A549 (cell line): Measurements from ENCODE around the gene ARHGAP25. TPM values are rescaled to one million over a fixed set of nuclear protein-coding genes. Genes with fewer than 3 reads are reported as not detected.

Source experiments
- ATAC-seq, 2 experiments: fragments of 200-7000 bp in 1 of 2; fragments of >200 bp in 1 of 2; cut with Nextera tagmentation in 1 of 2; cut with Tn5 transposase in 1 of 2; 3 replicates each; pipeline versions ENCODE4 v1.8.0 to v1.9.1; 2018 to 2020; ENCODE audit warnings: mild to moderate bottlenecking in 1 of 2, moderate library complexity in 1 of 2
- CTCF ChIA-PET: fragments of 300-600 bp; sonication (Branson Sonifier 250); formaldehyde crosslinking; extraction: SDS; loops from one replicate; lab custom pipeline; 2021; ENCODE audit warnings: antibody characterized with exemption, inconsistent platforms; lab: Yijun Ruan, JAX
- POLR2A ChIA-PET: fragments of 350-600 bp; formaldehyde crosslinking; extraction: SDS; loops from one replicate; lab custom pipeline; 2021; ENCODE audit warnings: antibody characterized with exemption, inconsistent platforms; lab: Yijun Ruan, JAX
- DNase-seq, 2 experiments: peaks; one replicate each; pipeline versions ENCODE4 v3.0.0 to v3.0.0-alpha.2; 2011 to 2016; ENCODE audit warnings: low read depth in 1 of 2, low spot score in 1 of 2
- FAIRE-seq: peaks from 2 replicates; lab custom pipeline; 2011; peaks lifted over from hg19 to GRCh38; lab: Jason Lieb, UNC
- H3K27ac ChIP-seq, 2 experiments: fragments of >200 bp; sonication (Bioruptor Twin); formaldehyde crosslinking; 3 replicates each; pipeline ENCODE4 v1.5.1; 2016 to 2017
- H3K4me1 ChIP-seq: fragments of >200 bp; sonication (Bioruptor Twin); formaldehyde crosslinking; 3 replicates; pipeline ENCODE4 v1.6.1; 2016
- H3K4me2 ChIP-seq: fragments of >200 bp; sonication (Bioruptor Twin); formaldehyde crosslinking; 3 replicates; pipeline ENCODE4 v1.6.1; 2016
- H3K4me3 ChIP-seq: fragments of >200 bp; sonication (Bioruptor Twin); formaldehyde crosslinking; 3 replicates; pipeline ENCODE4 v1.5.1; 2016
- H3K9me3 ChIP-seq: fragments of >200 bp; sonication (Bioruptor Twin); formaldehyde crosslinking; 3 replicates; pipeline ENCODE4 v1.6.1; 2016
- CBX8 ChIP-seq: fragments of 200-600 bp; sonication (generic); IDR thresholded peaks from 2 replicates; pipeline ENCODE4 v1.6.1; 2016
- CEBPB ChIP-seq, 2 experiments: fragments of >200 bp in 1 of 2; sonication (Bioruptor Twin) in 1 of 2; formaldehyde crosslinking in 1 of 2; IDR thresholded peaks; 2 replicates each; pipeline ENCODE4 v1.6.1; 2012 to 2016
- CHD2 ChIP-seq: fragments of 150-350 bp; IDR thresholded peaks from 2 replicates; pipeline ENCODE4 v1.6.1; 2014; ENCODE audit warnings: low read length; ENCODE audit not compliant: partially characterized antibody
- FOSB ChIP-seq: fragments of 250-450 bp; sonication (Bioruptor Pico); IDR thresholded peaks from 2 replicates; pipeline ENCODE4 v1.5.0; 2020; ENCODE audit warnings: mild to moderate bottlenecking, moderate library complexity
- GATA3 ChIP-seq: IDR thresholded peaks from 2 replicates; pipeline ENCODE4 v1.6.1; 2012; ENCODE audit warnings: borderline replicate concordance
- HDAC2 ChIP-seq: fragments of 200-600 bp; sonication (generic); IDR thresholded peaks from 2 replicates; pipeline ENCODE4 v1.6.1; 2016
- HEYL ChIP-seq: fragments of 250-450 bp; sonication (Bioruptor Pico); IDR thresholded peaks from 2 replicates; pipeline ENCODE4 v1.8.0; 2021; ENCODE audit warnings: mild to moderate bottlenecking, moderate library complexity
- JUN ChIP-seq, 2 experiments: fragments of >200 bp; sonication (Bioruptor Twin); formaldehyde crosslinking; IDR thresholded peaks; 2 replicates in 1 of 2; 3 replicates in 1 of 2; pipeline ENCODE4 v1.6.1; 2016 to 2017
- KDM5A ChIP-seq: fragments of 200-600 bp; sonication (generic); IDR thresholded peaks from 2 replicates; pipeline ENCODE4 v1.6.1; 2016; ENCODE audit warnings: antibody characterized with exemption, mild to moderate bottlenecking
- MAFK ChIP-seq: fragments of 450-650 bp; IDR thresholded peaks from 2 replicates; pipeline ENCODE4 v1.6.1; 2014; ENCODE audit not compliant: partially characterized antibody
- MAZ ChIP-seq: fragments of 150-350 bp; IDR thresholded peaks from 2 replicates; pipeline ENCODE4 v1.6.1; 2014; ENCODE audit warnings: antibody characterized with exemption, low read depth, low read length, borderline replicate concordance
- MYC ChIP-seq: IDR thresholded peaks from 2 replicates; pipeline ENCODE4 v1.6.1; 2012; ENCODE audit warnings: mild to moderate bottlenecking, inconsistent platforms, low read length, improper control_type of control experiment, borderline replicate concordance
- NFE2L2 ChIP-seq: fragments of 150-350 bp; conservative IDR thresholded peaks from 2 replicates; pipeline ENCODE4 v1.6.1; 2014; ENCODE audit warnings: low read length
- NPAS2 ChIP-seq: fragments of 250-450 bp; sonication (Bioruptor Pico); IDR thresholded peaks from 2 replicates; pipeline ENCODE4 v1.8.0; 2022; ENCODE audit warnings: mild to moderate bottlenecking, moderate library complexity, borderline replicate concordance
- NR3C1 ChIP-seq: fragments of >200 bp; sonication (Bioruptor Twin); formaldehyde crosslinking; IDR thresholded peaks from 3 replicates; pipeline ENCODE4 v1.6.1; 2017
- POLR2A ChIP-seq: IDR thresholded peaks from 2 replicates; pipeline ENCODE4 v1.6.1; 2012; ENCODE audit warnings: mild to moderate bottlenecking, low read length
- RAD21 ChIP-seq, 2 experiments: fragments of >200 bp in 1 of 2; sonication (Bioruptor Twin) in 1 of 2; formaldehyde crosslinking in 1 of 2; IDR thresholded peaks in 1 of 2; conservative IDR thresholded peaks in 1 of 2; 2 replicates in 1 of 2; 3 replicates in 1 of 2; pipeline ENCODE4 v1.6.1; 2012 to 2018; ENCODE audit warnings: inconsistent platforms in 1 of 2
- RARB ChIP-seq: fragments of 250-450 bp; sonication (Bioruptor Pico); IDR thresholded peaks from 2 replicates; pipeline ENCODE4 v1.8.0; 2021; ENCODE audit warnings: mild to moderate bottlenecking, moderate library complexity
- RCOR1 ChIP-seq: fragments of 150-350 bp; IDR thresholded peaks from 2 replicates; pipeline ENCODE4 v1.6.1; 2014; ENCODE audit warnings: antibody characterized with exemption, low read length, low read depth
- SMC3 ChIP-seq: fragments of >200 bp; sonication (Bioruptor Twin); formaldehyde crosslinking; IDR thresholded peaks from 3 replicates; pipeline ENCODE4 v1.6.1; 2018; ENCODE audit warnings: inconsistent platforms
- SREBF2 ChIP-seq: fragments of 450-650 bp; IDR thresholded peaks from 2 replicates; pipeline ENCODE4 v1.6.1; 2014; ENCODE audit warnings: mild to moderate bottlenecking, moderate library complexity
- TFCP2L1 ChIP-seq: fragments of 250-450 bp; sonication (Bioruptor Pico); IDR thresholded peaks from 2 replicates; pipeline ENCODE4 v1.5.0; 2021; ENCODE audit warnings: mild to moderate bottlenecking
- ZNF302 ChIP-seq: fragments of 250-450 bp; sonication (Bioruptor Pico); IDR thresholded peaks from 2 replicates; pipeline ENCODE4 v1.9.0; 2021; ENCODE audit warnings: inconsistent platforms, mild to moderate bottlenecking, moderate library complexity
- WGBS: methylation state at CpG from one replicate; pipeline ENCODE4 v1.1.6; 2017; ENCODE audit errors: missing lambda C conversion rate; 5-methylcytosine and 5-hydroxymethylcytosine counted together
- polyA plus RNA-seq, 4 experiments: library from polyadenylated mRNA; depleted of rRNA in 3 of 4; stranded (reverse); fragments of >200 nt; fragmentation: RNase III in 1 of 4; extraction: RNeasy Plus Mini Kit Qiagen cat#74134 plus additional on column Dnase treatment in 1 of 4; gene quantifications; 2 replicates in 3 of 4; 3 replicates in 1 of 4; pipeline ENCODE4 v1.2.3, GENCODE V29; 2011 to 2017
- TF ChIP-seq, protein P1 (sequence below): IDR thresholded peaks from 2 replicates; pipeline ENCODE4 v1.6.1; 2012
- TF ChIP-seq, protein P2 (sequence below): fragments of >200 bp; sonication (Bioruptor Twin); formaldehyde crosslinking; IDR thresholded peaks from 3 replicates; pipeline ENCODE4 v1.5.1; 2016
- TF ChIP-seq, protein P3 (sequence below): fragments of 250-450 bp; sonication (Bioruptor Pico); IDR thresholded peaks from 2 replicates; pipeline ENCODE4 v1.5.0; 2021; ENCODE audit warnings: mild to moderate bottlenecking, moderate library complexity, borderline replicate concordance
- TF ChIP-seq, protein P4 (sequence below): IDR thresholded peaks from 2 replicates; pipeline ENCODE4 v1.6.1; 2012
- TF ChIP-seq, protein P5 (sequence below): fragments of 450-650 bp; IDR thresholded peaks from 2 replicates; pipeline ENCODE4 v1.6.1; 2014; ENCODE audit warnings: antibody characterized with exemption
- TF ChIP-seq, protein P6 (sequence below): fragments of 150-350 bp; IDR thresholded peaks from 2 replicates; pipeline ENCODE4 v1.6.1; 2014; ENCODE audit warnings: low read depth, mild to moderate bottlenecking, low read length

ARHGAP25 gene
- polyA plus RNA-seq, 2 of the 4 experiments (the other 2 are of a cell fraction) = 0.50 to 2.4 TPM

DNA sequence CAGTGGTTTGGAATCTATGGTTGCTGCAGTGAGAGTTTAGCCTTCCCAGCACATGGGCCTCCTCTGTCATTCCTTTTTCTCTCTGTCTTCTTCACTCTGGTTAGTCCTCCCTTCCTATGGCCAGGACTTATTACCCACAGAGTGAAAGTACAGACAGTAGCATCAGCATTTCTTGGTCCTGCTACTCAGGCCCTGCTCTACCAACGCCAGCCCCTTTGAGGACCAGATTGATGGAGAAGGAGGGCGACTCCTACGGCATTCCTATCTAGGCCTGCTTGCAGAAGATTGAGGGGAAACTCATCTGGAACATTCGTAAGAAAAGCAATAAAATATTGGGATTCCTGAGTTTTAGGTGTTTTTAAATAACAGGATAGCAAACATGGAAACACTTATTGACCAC, 93.1 kb downstream of the ARHGAP25 start:
- 95% methylated on average over 4 of the region's 4 CpGs for WGBS
- Histone ChIP-seq H3K4me1 (peaks cover 28% of the 10 kb centered on the region), H3K9me3 (no peaks in the 10 kb centered on the region), H3K4me2 (no peak overlapping the region), H3K27ac (peak overlapping the region in 1 of 2 experiments; percentile 34; a peak in 1 of 6 replicates), H3K4me3 (no peak overlapping the region)
- TF ChIP-seq KDM5A (no peak), RAD21 (conservative IDR thresholded peaks at IDR 0.05 in 1 of 2, IDR thresholded peaks at IDR 0.05 in 1 of 2) (no peak), NR3C1 (no peak), CBX8 (no peak), MAZ (no peak), SMC3 (no peak), GATA3 (no peak), CHD2 (no peak), SREBF2 (no peak), MYC (no peak), HDAC2 (no peak), TFCP2L1 (CRISPR knock-in tag) (no peak), POLR2A (no peak), RARB (CRISPR knock-in tag) (no peak), CEBPB (IDR thresholded peaks at IDR 0.05) (no peak)
- TF ChIP-seq, protein P1, sequence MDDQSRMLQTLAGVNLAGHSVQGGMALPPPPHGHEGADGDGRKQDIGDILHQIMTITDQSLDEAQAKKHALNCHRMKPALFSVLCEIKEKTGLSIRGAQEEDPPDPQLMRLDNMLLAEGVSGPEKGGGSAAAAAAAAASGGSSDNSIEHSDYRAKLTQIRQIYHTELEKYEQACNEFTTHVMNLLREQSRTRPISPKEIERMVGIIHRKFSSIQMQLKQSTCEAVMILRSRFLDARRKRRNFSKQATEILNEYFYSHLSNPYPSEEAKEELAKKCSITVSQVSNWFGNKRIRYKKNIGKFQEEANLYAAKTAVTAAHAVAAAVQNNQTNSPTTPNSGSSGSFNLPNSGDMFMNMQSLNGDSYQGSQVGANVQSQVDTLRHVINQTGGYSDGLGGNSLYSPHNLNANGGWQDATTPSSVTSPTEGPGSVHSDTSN = no peak
- TF ChIP-seq, protein P2, sequence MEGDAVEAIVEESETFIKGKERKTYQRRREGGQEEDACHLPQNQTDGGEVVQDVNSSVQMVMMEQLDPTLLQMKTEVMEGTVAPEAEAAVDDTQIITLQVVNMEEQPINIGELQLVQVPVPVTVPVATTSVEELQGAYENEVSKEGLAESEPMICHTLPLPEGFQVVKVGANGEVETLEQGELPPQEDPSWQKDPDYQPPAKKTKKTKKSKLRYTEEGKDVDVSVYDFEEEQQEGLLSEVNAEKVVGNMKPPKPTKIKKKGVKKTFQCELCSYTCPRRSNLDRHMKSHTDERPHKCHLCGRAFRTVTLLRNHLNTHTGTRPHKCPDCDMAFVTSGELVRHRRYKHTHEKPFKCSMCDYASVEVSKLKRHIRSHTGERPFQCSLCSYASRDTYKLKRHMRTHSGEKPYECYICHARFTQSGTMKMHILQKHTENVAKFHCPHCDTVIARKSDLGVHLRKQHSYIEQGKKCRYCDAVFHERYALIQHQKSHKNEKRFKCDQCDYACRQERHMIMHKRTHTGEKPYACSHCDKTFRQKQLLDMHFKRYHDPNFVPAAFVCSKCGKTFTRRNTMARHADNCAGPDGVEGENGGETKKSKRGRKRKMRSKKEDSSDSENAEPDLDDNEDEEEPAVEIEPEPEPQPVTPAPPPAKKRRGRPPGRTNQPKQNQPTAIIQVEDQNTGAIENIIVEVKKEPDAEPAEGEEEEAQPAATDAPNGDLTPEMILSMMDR = no peak
- ChIA-PET CTCF (no interaction called here), POLR2A (no interaction called here)
- DNase-seq = no peak
- no peak for ATAC-seq
- FAIRE-seq = no peak

DNA sequence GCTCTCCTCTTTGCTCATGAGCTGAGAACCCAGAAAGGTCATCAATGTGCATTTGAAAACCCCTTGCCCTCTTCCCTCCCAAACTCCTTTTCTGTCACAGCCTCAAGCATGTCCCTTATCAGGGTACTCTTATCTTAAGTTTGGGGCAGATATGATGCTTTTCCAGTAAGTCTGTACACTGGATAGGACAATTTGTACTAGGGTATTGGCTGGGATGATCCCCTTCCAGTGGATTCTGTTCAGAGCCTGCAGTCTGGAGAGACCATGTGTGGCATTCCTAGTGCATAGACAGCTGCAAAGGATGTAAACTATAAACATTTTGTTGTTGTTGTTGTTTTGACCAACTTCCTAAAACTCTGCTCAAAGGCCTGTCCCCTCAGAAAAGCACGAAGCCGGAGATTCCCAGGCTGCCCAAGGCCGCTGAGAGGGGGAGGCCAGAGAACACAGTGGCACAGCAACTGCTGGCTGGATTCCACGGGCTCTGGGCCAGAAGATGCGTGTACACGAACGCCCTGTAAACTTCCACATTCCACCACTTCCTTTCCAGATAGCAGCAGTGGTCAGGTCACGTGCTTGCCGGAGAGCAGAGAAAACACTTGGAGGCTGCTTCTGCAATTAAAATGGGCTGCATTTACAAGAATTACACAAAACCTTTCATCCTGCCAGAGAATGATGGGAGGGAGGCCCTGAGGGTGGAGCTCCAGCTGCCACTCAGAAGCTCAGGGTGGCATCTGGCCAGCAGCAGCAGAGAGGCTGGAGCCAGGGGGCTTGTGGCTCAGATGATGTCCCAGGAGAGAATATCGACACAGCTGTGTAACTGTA, 94.5 kb downstream of the ARHGAP25 start:
- ATAC-seq (peak; percentile 83 to 92), FAIRE-seq (no peak), DNase-seq (peak; percentile 71 to 84)
- H3K9me3 ChIP-seq = no peaks in the 10 kb centered on the region
- peaks cover 30% of the 10 kb centered on the region for H3K4me1 ChIP-seq
- H3K4me3 ChIP-seq = peak overlapping the region; percentile 8; the same call in 1 of the 3 replicates
- 4% methylated on average over 10 of the region's 10 CpGs for WGBS
- ChIA-PET CTCF (interaction anchor here (0.6 to 2.2 kb wide), 11 partner anchors 8 to 149 kb away, joined by 3 to 8 read pairs (median 3); no protein-coding TSS in a partner anchor), POLR2A (no interaction called here)
- peak overlapping the region; percentile 34 to 68 for H3K27ac ChIP-seq
- H3K4me2 ChIP-seq = peak overlapping the region; percentile 61
- TF ChIP-seq HEYL (no peak), JUN (IDR thresholded peaks at IDR 0.05) (no peak), NR3C1 (no peak), ZNF302 (CRISPR knock-in tag) (no peak), MAFK (no peak), NPAS2 (CRISPR knock-in tag) (no peak), NFE2L2 (no peak), CEBPB (IDR thresholded peaks at IDR 0.05) (no peak), RAD21 (conservative IDR thresholded peaks at IDR 0.05 in 1 of 2, IDR thresholded peaks at IDR 0.05 in 1 of 2) (no peak), RARB (CRISPR knock-in tag) (no peak), MYC (no peak), FOSB (no peak), GATA3 (no peak; the same call in 1 of the 2 replicates), RCOR1 (no peak)
- TF ChIP-seq, protein P3, sequence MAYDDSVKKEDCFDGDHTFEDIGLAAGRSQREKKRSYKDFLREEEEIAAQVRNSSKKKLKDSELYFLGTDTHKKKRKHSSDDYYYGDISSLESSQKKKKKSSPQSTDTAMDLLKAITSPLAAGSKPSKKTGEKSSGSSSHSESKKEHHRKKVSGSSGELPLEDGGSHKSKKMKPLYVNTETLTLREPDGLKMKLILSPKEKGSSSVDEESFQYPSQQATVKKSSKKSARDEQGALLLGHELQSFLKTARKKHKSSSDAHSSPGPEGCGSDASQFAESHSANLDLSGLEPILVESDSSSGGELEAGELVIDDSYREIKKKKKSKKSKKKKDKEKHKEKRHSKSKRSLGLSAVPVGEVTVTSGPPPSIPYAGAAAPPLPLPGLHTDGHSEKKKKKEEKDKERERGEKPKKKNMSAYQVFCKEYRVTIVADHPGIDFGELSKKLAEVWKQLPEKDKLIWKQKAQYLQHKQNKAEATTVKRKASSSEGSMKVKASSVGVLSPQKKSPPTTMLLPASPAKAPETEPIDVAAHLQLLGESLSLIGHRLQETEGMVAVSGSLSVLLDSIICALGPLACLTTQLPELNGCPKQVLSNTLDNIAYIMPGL (CRISPR knock-in tag) = no peak
- TF ChIP-seq, protein P1 = 0 out of 2 replicates have a peak, but pooled peaks have one; percentile 21
- TF ChIP-seq, protein P4, sequence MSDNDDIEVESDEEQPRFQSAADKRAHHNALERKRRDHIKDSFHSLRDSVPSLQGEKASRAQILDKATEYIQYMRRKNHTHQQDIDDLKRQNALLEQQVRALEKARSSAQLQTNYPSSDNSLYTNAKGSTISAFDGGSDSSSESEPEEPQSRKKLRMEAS = peak; percentile 60
- TF ChIP-seq, protein P5, sequence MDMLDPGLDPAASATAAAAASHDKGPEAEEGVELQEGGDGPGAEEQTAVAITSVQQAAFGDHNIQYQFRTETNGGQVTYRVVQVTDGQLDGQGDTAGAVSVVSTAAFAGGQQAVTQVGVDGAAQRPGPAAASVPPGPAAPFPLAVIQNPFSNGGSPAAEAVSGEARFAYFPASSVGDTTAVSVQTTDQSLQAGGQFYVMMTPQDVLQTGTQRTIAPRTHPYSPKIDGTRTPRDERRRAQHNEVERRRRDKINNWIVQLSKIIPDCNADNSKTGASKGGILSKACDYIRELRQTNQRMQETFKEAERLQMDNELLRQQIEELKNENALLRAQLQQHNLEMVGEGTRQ = peak; percentile 80
- TF ChIP-seq, protein P6, sequence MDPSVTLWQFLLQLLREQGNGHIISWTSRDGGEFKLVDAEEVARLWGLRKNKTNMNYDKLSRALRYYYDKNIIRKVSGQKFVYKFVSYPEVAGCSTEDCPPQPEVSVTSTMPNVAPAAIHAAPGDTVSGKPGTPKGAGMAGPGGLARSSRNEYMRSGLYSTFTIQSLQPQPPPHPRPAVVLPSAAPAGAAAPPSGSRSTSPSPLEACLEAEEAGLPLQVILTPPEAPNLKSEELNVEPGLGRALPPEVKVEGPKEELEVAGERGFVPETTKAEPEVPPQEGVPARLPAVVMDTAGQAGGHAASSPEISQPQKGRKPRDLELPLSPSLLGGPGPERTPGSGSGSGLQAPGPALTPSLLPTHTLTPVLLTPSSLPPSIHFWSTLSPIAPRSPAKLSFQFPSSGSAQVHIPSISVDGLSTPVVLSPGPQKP = no peak
